HepG2 (cell line): Measurements from ENCODE around the gene CADM1. TPM values are rescaled to one million over a fixed set of nuclear protein-coding genes. Genes with fewer than 3 reads are reported as not detected.

Experiments used
- ATAC-seq: fragments of 200-7000 bp; cut with Tn5 transposase; 3 replicates; pipeline ENCODE4 v1.9.1; 2020; ENCODE audit warnings: mild to moderate bottlenecking, moderate library complexity
- BruUV-seq: library from RNA; stranded (reverse); fragments of 400-500 nt; replicated peaks from 2 replicates; lab custom pipeline; 2021; lab: Mats Ljungman, UMichigan
- CTCF ChIA-PET: fragments of 300-600 bp; formaldehyde crosslinking; extraction: SDS; loops from one replicate; lab custom pipeline; 2021; ENCODE audit warnings: low total read pairs, inconsistent platforms, low intra/inter-chr PET ratio; lab: Yijun Ruan, JAX
- POLR2A ChIA-PET: fragments of 350-600 bp; sonication (Branson Sonifier 250); formaldehyde crosslinking; loops from one replicate; lab custom pipeline; 2020; ENCODE audit warnings: antibody characterized with exemption, inconsistent platforms; lab: Yijun Ruan, JAX
- DNase-seq: peaks from one replicate; pipeline ENCODE4 v3.0.0-alpha.2; 2015; ENCODE audit warnings: low spot score
- FAIRE-seq: peaks from 3 replicates; lab custom pipeline; 2011; peaks lifted over from hg19 to GRCh38; lab: Jason Lieb, UNC
- H2AFZ ChIP-seq: one replicate; pipeline ENCODE4 v1.6.1; 2011; ENCODE audit warnings: low read length, inconsistent platforms
- H3K27ac ChIP-seq: fragments of 300-600 bp; 3 replicates; pipeline ENCODE4 v1.8.0; 2011; ENCODE audit warnings: mixed run types, mild to moderate bottlenecking, mixed read lengths, low read length, inconsistent platforms; ENCODE audit not compliant: insufficient read depth; ENCODE audit errors: extremely low read length
- H3K27me3 ChIP-seq, 2 experiments: fragments of 200-600 bp in 1 of 2; 2 replicates in 1 of 2; 3 replicates in 1 of 2; pipeline versions ENCODE4 v1.6.0 to v1.8.0; 2011; ENCODE audit warnings: low read length in 2 of 2, mild to moderate bottlenecking in 2 of 2, moderate library complexity in 2 of 2, inconsistent platforms in 1 of 2; ENCODE audit not compliant: insufficient read depth in 2 of 2, control insufficient read depth in 1 of 2
- H3K36me3 ChIP-seq, 2 experiments: fragments of 200-600 bp in 1 of 2; replicated peaks in 1 of 2; 2 replicates in 1 of 2; 3 replicates in 1 of 2; pipeline versions ENCODE4 v1.5.1 to v1.8.0; 2011; ENCODE audit warnings: low read length in 2 of 2, inconsistent platforms in 1 of 2; ENCODE audit not compliant: insufficient read depth in 2 of 2, control insufficient read depth in 1 of 2
- H3K4me1 ChIP-seq: 2 replicates; pipeline ENCODE4 v1.5.1; 2012; ENCODE audit warnings: low read length, inconsistent platforms; ENCODE audit not compliant: insufficient read depth
- H3K4me2 ChIP-seq: 2 replicates; pipeline ENCODE4 v1.6.0; 2011; ENCODE audit warnings: low read depth, low read length, inconsistent platforms
- H3K4me3 ChIP-seq, 3 experiments: fragments of 200-600 bp in 1 of 3; sonication (generic), shearing (Covaris generic) in 1 of 3; replicated peaks in 1 of 3; 2 replicates each; pipeline ENCODE4 v1.5.1; 2011 to 2016; ENCODE audit warnings: low read length in 3 of 3, inconsistent platforms in 2 of 3, low read depth in 2 of 3, mild to moderate bottlenecking in 2 of 3, control low read depth in 1 of 3, mixed read lengths in 1 of 3; ENCODE audit not compliant: insufficient read depth in 1 of 3
- H3K79me2 ChIP-seq: one replicate; pipeline ENCODE4 v1.6.1; 2011; ENCODE audit warnings: low read length, inconsistent platforms; ENCODE audit not compliant: insufficient read depth
- H3K9ac ChIP-seq: 2 replicates; pipeline ENCODE4 v1.6.0; 2011; ENCODE audit warnings: mild to moderate bottlenecking, low read depth, low read length, inconsistent platforms; ENCODE audit not compliant: insufficient read depth
- H3K9me3 ChIP-seq: 2 replicates; pipeline ENCODE4 v1.5.1; 2012; ENCODE audit warnings: mild to moderate bottlenecking, low read length
- H4K20me1 ChIP-seq: 2 replicates; pipeline ENCODE4 v1.6.0; 2011; ENCODE audit warnings: inconsistent platforms, mild to moderate bottlenecking, low read length, moderate library complexity; ENCODE audit not compliant: insufficient read depth
- GATA4 ChIP-seq: sonication (generic); IDR thresholded peaks from 2 replicates; pipeline ENCODE4 v1.6.1; 2016; ENCODE audit warnings: antibody characterized with exemption, low read depth, borderline replicate concordance
- ISL2 ChIP-seq: sonication (generic); formaldehyde crosslinking; IDR thresholded peaks from 2 replicates; pipeline ENCODE4 v1.5.0; 2020; ENCODE audit warnings: missing genetic modification reagents
- NCOR1 ChIP-seq: fragments of 200-600 bp; sonication (generic); IDR thresholded peaks from 2 replicates; pipeline ENCODE4 v1.7.0; 2017; ENCODE audit warnings: antibody characterized with exemption, low read length, borderline replicate concordance
- PAWR ChIP-seq: sonication (generic); formaldehyde crosslinking; IDR thresholded peaks from 2 replicates; pipeline ENCODE4 v1.4.0; 2020; ENCODE audit warnings: missing genetic modification reagents, mild to moderate bottlenecking, borderline replicate concordance
- REST ChIP-seq, 2 experiments: IDR thresholded peaks; 2 replicates each; pipeline ENCODE4 v1.6.1; 2011 to 2012; ENCODE audit warnings: low read length in 2 of 2, borderline replicate concordance in 1 of 2, low read depth in 1 of 2, mild to moderate bottlenecking in 1 of 2, moderate library complexity in 1 of 2
- ZFX ChIP-seq: sonication (generic); formaldehyde crosslinking; IDR thresholded peaks from 2 replicates; pipeline ENCODE4 v1.4.0; 2020; ENCODE audit warnings: mild to moderate bottlenecking, low read depth, missing genetic modification reagents, moderate library complexity
- ZNF180 ChIP-seq: sonication (generic); formaldehyde crosslinking; IDR thresholded peaks from 2 replicates; pipeline ENCODE4 v1.4.0; 2020; ENCODE audit warnings: low read depth, missing genetic modification reagents, borderline replicate concordance
- ZNF333 ChIP-seq: sonication (generic); formaldehyde crosslinking; IDR thresholded peaks from 2 replicates; pipeline ENCODE4 v1.4.0; 2020; ENCODE audit warnings: mild to moderate bottlenecking, missing genetic modification reagents, borderline replicate concordance
- ZNF569 ChIP-seq: sonication (generic); formaldehyde crosslinking; IDR thresholded peaks from 2 replicates; pipeline ENCODE4 v1.5.0; 2020; ENCODE audit warnings: mild to moderate bottlenecking, missing genetic modification reagents, moderate library complexity, borderline replicate concordance
- ZNF740 ChIP-seq: sonication (generic); formaldehyde crosslinking; IDR thresholded peaks from 2 replicates; pipeline ENCODE4 v1.4.0; 2020; ENCODE audit warnings: missing genetic modification reagents
- ZNF766 ChIP-seq: sonication (generic); formaldehyde crosslinking; IDR thresholded peaks from 2 replicates; pipeline ENCODE4 v1.5.0; 2020; ENCODE audit warnings: missing genetic modification reagents, borderline replicate concordance
- WGBS: methylation state at CpG from one replicate; pipeline ENCODE4 v1.1.6; 2017; ENCODE audit warnings: low lambda C conversion rate; 5-methylcytosine and 5-hydroxymethylcytosine counted together
- in situ Hi-C: cut with HindIII; loops from 2 replicates; pipeline ENCODE4 v1.10.0; 2017; ENCODE audit warnings: low pct_unique_long_range_greater_than_20kb; ENCODE audit not compliant: extremely low pct_ligation_motif_present
- intact Hi-C: fragments of 100-400 bp; cut with micrococcal nuclease; formaldehyde crosslinking; loops from one replicate; pipeline ENCODE4 v1.10.0; 2022; ENCODE audit not compliant: unreplicated experiment
- polyA plus RNA-seq, 8 experiments: library from polyadenylated mRNA; depleted of rRNA in 3 of 8; stranded (reverse) in 7 of 8; unstranded in 1 of 8; fragments of >200 nt; fragmentation: Illumina TruSeq in 4 of 8; extraction: Trizol in 4 of 8; gene quantifications; 2 replicates each; pipeline versions ENCODE4 v1.2.1 to v1.2.3, GENCODE V29; 2011 to 2016; ENCODE audit warnings: low read depth in 4 of 8, missing spikeins in 1 of 8, mixed read lengths in 1 of 8; ENCODE audit not compliant: insufficient read depth in 1 of 8
- total RNA-seq, 5 experiments: library from RNA; depleted of rRNA; stranded (reverse); fragments of >200 nt; fragmentation: Illumina TruSeq; extraction: Trizol; gene quantifications; 2 replicates each; pipeline ENCODE4 v1.2.3, GENCODE V29; 2016; ENCODE audit warnings: low read depth in 1 of 5
- TF ChIP-seq, protein P1 (sequence below): sonication (generic); formaldehyde crosslinking; IDR thresholded peaks from 2 replicates; pipeline ENCODE4 v1.8.0; 2022; ENCODE audit warnings: mild to moderate bottlenecking, missing genetic modification reagents, borderline replicate concordance

The CADM1 gene
- total and polyA plus RNA-seq, 2 of the 13 experiments (the other 11 are each of a cell fraction or from before 2014, with no cell fraction given), result 71.3 to 122 TPM

DNA sequence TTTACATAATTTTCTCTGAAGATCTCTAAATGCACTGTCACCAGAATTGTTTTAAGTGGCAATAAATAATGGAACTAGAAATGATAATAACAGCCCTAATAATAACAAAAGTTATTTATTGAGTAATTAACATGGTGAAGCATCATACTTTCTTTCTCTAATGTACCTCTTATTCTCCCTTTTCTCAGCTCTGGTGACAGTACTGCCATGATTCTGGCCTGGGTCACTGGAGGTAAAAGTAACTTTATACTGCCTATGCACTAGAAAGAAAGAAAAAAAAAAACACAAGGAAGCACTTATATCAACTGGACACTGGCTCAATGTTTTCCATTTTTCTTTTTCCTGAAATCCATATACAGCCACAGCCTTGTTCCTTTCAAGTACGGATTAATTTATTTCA lies 43.7 kb downstream of the CADM1 start:
- ChIA-PET POLR2A (no interaction called here), CTCF (no interaction called here)
- FAIRE-seq, result no peak

More for the DNA sequence above, 43.7 kb downstream of the CADM1 start:
- DNase-seq, result no peak
- Histone ChIP-seq H4K20me1 (peaks cover 7% of the 10 kb centered on the region; the same call in 1 of the 2 replicates), H3K27ac (no peak overlapping the region), H3K9ac (no peak overlapping the region), H2AFZ (no peak overlapping the region), H3K4me2 (no peak overlapping the region), H3K4me3 (no peak overlapping the region), H3K79me2 (peaks cover 68% of the 10 kb centered on the region), H3K4me1 (no peaks in the 10 kb centered on the region), H3K27me3 (no peaks in the 10 kb centered on the region), H3K36me3 (no peaks in the 10 kb centered on the region; a peak in 1 of 5 replicates), H3K9me3 (no peaks in the 10 kb centered on the region)
- no TSS peak for BruUV-seq
- TF ChIP-seq ZNF766, result no peak
- no peak for TF ChIP-seq ZNF740 (CRISPR knock-in tag)
- no peak for TF ChIP-seq PAWR (CRISPR knock-in tag)
- no peak for TF ChIP-seq ZFX (CRISPR knock-in tag)
- no peak for TF ChIP-seq REST (IDR thresholded peaks at IDR 0.05; ENCODE audit: borderline replicate concordance in 1 of 2, low read depth in 1 of 2, low read length in 2 of 2)
- no peak for TF ChIP-seq ZNF569 (CRISPR knock-in tag)
- TF ChIP-seq, protein P1, sequence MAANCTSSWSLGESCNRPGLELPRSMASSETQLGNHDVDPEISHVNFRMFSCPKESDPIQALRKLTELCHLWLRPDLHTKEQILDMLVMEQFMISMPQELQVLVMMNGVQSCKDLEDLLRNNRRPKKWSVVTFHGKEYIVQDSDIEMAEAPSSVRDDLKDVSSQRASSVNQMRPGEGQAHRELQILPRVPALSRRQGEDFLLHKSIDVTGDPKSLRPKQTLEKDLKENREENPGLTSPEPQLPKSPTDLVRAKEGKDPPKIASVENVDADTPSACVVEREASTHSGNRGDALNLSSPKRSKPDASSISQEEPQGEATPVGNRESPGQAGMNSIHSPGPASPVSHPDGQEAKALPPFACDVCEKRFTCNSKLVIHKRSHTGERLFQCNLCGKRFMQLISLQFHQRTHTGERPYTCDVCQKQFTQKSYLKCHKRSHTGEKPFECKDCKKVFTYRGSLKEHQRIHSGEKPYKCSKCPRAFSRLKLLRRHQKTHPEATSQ (CRISPR knock-in tag), result no peak
- no peak for TF ChIP-seq ZNF333 (CRISPR knock-in tag)
- TF ChIP-seq GATA4, result no peak
- no peak for TF ChIP-seq ZNF180
- no peak for TF ChIP-seq NCOR1
- TF ChIP-seq ISL2, result no peak
- no peak for ATAC-seq
- WGBS, result 100% methylated on average over 1 of the region's 1 CpG
- in situ Hi-C loops (no loop called here), intact Hi-C loops (no loop called here)
